Stimulated activated naive CD4-positive, alpha-beta T cell treated with Interleukin-2 at 50 U/mL for 16 hours (primary cell): ENCODE results near the gene RNF213.

Source experiments
- DNase-seq: peaks from one replicate; lab custom pipeline; 2025; lab: John Stamatoyannopoulos, UW

Gene RNF213

DNA sequence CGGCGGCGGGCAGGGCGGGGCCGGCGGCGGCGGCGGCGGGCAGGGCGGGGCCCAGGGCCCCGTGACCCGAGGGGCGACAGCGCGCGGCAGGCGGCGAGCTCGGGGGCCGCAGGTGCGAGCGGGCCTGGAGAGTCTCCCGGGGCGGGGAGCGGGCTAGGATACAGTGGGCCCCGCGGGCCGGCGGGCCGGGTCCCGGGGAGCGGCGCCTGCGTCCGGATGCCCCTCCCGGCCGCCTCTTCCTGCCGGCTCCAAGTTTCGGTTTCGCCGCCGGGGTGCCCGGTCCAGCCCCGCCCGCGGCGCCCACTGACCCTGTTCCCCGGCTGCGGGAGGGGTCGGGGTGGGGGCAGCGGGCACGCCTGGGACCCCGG, at the start of gene RNF213:
RNF213 (plus strand) TSS at position 62 of the 368 bp plus-strand sequence. CDS start 2,830 bp downstream, outside the sequence.
- peak; percentile 43 for DNase-seq

DNA sequence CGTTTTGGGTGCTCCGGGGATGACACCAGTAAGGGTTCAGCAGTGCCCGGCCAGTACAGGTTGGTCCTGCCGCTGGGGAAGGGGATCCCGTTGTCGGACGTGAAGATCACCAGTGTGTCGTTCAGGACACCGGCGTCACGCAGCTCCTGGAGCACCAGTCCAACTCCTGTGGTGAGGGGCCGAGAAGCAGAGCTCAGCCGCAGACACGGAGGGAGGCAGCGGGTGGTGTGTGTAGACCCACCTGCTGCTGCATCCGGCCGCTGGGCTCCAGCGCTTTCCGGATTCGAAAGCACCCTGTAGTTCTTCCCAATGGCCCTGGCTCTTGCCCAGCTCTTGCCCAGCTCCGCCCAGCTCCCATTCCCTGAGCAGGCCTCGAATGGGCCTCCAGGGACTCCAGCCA, 48.5 kb upstream of the RNF213 start:
- DNase-seq, result no peak

DNA sequence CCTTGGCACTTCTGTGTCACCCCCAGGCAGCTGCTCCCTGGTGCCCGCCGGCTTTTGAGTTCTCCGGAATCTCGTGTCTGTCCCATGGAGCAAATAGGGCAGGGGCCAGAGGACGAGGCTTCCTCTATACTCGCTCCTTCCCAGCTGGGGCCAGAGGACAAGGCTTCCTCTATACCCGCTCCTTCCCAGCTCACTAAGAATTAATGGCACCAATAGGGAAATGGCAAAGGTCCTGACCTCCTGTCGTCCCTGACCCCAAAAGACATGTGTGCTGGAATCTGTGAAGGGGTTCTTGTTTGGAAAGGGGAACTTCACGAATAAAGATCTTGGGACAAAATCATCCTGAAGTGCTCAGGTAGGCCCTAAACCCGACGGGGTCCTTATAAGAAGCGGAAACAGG, 48.1 kb upstream of the RNF213 start:
- DNase-seq, result no peak

DNA sequence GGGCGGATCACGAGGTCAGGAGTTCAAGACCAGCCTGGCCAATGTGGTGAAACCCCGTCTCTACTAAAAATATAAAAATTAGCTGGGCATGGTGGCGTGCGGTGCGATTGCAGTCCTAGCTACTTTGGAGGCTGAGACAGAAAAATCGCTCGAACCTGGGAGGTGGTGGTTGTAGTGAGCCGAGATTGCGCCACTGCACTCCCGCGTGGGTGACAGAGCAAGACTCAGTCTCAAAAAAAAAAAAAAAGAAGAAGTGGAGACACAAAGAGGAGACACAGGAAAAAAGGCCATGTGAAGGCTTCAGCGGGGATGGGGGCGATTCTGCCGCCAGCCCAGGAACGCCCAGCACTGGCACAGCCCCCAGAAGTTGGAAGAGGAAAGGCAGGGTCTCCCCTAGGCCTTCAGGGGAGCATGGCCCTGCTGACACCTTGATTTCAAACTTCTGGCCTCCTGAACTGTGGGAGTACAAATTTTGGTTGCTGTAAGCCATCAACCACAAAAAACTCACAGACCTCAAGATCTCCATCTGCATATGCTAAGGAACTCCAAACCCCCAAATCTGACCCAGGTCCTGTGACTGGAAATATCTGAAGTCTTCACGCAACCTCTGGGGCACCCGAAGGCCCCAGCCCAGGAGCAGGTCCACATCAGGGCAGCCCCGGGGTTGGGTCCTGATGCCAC, 47.5 kb upstream of the RNF213 start:
- DNase-seq, result no peak

DNA sequence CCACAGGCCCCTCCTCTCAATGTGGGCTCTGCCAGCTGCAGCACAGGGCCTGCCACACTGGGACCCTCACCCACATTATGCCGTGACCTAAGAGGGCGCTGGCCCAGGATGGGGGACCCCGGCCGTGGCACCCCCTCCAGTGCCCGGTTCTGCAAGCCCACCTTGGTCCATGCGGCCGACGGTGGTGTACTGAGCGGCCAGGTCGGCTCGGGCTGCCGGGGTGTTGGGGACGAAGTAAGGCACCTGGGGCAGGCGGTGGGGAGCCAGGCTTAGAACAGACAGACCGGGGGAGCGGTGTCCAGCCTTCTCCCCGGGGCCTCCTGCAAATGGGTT, 47.0 kb upstream of the RNF213 start:
- no peak for DNase-seq

DNA sequence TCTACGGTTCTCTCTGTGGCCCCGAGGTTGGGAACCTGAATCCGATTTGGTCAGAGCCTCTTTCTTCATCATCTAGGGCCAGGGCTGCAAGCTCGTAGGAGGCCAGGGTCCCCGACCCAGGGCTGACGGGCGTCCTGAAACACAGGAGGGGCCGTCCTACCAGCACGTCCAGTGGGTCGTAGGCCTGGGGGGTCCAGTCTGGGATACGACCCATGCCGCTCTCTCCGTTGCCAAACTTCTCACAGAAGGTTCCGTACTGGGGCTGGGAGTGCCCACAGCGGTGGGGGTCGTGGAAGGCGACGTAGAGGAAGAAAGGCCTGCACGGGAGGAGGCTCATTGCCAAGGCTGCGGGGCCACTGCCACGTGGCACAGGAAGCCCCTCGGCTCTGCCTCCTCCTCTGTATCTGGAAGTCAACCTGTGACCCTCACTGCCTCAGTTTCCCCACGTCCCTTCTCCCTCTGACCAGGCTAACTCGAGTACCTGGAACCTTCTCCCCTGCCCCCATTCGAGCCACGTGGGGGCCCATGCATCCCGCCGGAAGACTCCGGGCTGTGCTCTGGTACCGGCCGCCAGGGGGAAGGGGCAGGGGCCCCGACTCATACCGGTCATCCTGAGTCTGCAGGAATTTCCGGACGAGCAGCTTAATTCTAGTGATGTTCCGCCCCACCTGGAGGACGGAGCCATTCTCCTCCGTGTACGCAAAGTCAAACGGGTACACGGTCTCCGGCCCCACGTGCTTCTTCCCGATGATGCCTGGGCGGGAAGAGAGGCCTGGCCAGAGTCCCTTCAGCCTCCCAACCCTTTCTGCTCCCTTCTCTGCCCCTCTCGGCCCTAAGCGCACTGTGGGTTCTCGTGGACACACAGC, 46.4 kb upstream of the RNF213 start:
- no peak for DNase-seq

DNA sequence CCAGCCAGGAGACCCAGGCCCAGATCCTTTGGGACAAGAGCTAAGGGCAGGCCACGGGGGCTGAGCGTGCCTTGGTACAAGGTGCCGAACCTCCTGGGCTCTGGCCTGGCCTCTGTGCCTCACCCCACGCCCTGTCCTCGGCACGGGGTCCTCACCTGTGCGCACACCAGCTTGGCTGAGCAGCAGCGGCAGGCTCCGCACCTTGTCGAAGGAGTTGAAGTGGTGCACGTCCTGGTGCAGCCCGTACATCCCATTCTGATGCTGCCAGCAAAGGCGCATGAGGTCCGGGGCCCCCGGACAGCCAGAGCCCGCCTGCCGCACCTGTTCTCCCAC, 45.8 kb upstream of the RNF213 start:
- no peak for DNase-seq

DNA sequence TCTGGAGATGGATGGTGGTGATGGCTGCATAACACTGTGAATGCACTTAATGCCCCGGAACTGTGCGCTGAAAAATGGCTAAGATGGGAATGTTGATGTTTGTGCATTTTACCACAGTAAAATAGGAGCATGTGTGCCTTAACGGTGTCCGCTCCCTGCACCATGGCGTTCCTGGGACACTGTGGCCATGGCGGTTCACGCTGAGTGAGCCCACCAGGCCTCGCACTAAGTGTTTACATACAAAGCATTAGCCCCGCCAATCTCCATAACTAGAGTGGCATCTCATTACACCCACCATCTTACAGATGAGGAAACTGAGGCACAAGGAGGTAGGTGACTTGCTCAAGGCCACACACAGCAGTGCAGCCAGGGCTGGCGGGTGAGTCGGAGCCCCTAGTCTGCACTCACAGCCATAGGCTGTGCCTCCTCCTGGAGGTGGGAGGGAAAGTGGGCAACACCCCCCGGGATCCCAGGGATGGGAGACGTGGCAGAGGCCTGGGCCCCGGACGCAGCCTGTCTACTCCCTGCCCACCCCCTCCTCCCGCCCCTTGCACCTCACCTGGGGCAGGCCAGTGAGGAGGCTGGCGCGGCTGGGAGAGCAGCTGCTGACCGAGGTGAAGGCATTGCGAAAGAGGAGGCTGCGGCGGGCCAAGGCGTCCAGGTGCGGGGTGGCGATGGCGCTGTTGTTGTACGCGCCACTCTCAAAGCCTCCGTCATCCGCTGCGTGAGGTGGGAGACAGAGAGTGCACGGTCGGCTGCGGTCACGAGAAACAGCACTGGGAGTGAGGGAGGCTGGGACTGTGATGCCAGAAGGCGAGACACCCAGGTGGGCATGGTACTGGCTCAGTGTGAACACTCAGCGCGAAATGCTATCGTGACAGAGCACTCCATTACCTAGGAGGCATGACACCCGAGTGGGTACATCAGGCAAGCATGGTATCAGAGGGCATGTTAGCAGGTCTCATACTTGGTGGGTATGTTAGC, 43.9 kb upstream of the RNF213 start:
- no peak for DNase-seq

DNA sequence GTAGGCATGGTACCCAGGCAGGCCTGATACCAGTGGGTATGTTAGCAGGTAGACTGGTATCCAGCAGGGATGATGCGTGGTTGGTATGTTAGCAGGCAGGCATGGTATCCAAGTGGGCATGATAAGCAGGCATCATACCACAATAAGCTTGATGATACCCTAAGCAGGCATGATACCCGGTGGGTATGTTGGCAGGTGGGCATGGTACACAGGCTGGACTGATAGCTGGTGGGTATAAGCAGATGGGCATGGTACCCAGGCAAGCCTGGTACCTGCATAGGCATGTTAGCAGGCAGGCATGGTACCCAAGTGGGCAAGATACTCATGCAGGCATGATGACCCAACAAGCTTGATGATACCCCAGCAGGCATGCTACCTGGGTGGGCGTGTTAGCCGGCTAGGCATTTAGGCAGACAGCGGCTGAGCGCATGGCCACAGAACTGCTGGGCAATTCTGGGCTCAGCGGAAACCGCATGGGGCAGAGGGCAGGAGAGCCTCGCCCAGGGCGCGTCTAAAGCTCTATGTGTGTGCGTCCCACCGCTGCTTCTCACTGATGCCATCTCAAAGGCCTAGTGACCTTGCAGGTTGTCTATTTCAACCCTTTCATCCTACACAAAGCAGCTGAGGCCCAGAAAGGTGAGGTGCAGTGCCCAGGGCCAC, 42.8 kb upstream of the RNF213 start:
- DNase-seq, result no peak

DNA sequence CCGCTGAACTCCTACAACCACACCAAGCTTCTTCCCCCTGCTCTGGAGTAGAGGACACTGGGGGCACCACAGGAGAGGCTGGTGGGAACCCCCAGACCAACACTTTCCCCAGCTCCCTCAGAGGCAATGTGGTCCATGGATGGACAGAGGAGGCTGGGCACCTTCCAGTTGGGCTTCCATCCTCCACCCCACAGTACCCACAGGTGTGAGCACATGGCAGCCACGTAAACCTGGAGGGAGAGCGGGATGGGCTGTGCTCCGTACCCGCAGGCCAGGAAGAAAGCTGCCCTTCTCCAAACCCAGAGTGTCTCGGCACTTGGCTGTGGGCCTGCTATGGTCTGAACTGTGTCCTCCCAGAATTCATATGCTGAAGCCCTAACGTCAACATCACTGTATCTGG, 42.3 kb upstream of the RNF213 start:
- no peak for DNase-seq

DNA sequence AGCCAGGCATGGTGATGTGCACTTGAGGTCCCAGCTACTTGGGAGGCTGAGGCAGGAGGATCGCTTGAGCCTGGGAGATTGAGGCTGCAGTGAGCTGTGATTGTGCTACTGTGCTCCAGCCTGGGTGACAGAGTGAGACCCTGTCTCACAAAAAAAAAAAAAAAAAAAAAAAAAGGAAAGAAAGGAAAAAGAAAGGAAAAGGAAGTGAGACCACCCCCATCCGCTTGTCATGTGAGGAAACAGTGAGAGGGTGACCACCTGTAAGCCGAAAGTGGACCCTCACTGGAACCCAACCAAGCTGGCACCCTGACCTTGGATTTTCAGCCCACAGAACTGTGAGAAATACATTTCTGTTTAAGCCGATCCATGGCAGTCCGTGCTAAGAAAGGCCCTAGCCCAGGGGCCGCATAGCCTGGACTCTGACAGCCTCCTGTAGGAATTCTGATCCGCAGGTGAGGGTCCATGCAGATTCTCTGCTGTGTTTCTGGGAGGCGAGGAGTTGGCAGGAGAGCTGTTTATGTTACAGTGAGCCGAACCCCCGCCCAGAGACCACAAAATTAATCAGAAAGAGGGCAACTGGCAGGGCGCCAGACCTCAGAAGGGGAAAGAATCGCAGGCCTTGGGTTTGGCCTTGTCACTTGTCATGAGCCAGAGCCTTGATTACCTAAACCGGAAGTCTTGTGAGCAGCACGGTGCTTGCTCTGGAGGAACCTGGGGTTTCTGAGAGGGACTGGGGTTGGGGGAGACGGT, 41.5 kb upstream of the RNF213 start:
- peak; percentile 93 for DNase-seq

DNA sequence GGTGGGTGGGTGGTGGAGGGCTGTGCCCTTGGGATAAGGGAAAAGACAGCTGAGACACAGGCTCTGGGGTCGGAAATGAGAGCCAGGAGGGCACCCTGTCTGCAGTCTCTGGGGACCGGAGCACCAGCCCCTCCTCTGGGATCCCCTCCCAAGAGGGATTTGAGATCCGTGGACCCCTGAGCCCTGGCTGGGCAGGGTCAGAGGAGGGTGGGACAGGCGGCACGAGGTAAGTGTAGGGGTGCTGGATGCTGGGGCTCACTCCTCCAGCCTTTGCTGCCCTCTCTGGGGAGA, 40.9 kb upstream of the RNF213 start:
- DNase-seq, result no peak

DNA sequence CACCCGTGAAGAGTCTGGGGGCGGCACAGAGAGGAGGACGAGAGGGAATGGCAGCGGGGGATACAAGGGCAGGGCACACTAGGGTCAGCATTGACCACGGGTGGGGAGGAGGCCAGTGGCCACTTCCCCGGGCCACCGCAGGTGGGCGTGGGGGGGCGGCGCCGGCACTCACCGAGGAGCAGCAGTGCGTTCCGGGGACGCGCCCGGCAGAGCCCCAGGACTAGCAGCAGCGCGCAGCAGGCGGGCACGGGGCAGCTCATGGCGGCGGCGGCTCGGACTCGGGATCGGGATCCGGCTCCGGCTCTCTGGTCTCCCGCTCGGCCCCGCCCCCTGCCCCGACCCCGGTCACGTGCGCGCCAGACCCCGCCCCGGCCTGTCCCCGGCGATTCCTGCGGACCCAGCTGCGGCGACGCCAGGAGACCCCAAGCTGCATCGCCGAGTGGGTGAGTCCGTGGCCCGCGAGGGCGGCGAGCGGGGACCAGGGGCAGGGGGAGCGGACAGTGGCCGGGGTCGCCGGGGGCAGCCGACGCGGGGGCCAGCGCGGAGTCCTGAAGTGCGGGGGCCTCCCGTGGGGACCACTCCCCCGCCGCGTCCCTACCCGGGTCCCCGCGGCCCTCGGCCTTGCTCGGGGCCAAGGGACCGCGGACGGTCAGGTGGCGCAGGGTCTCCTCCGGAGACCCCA, 40.5 kb upstream of the RNF213 start, which contains the start of the genes SGSH and SLC26A11:
SGSH (minus strand) TSS at position 280 of the 682 bp plus-strand sequence; CDS start at position 260, 20 bp downstream.
SLC26A11 (plus strand) TSS at position 374 of the 682 bp plus-strand sequence. CDS start 1,134 bp downstream, outside the sequence.
- peak; percentile 58 for DNase-seq

DNA sequence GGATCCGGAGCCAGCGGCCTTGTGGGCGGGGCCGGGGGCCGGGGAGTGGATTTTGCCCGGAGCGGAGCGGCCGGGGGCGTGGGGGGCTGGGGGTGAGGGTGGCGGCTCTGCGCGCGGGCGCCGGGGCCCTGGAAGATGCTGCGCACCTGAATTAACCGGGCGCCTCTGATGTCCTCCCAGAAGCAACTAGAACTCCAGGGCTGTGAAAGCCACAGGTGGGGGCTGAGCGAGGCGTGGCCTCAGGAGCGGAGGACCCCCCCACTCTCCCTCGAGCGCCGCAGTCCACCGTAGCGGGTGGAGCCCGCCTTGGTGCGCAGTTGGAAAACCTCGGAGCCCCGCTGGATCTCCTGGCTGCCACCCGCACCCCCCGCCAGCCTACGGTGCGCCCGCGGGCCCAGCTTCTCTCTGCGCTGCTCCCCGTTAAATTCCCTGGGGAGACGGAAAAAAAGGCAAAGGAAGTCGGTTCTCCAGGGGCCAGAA, 39.9 kb upstream of the RNF213 start:
- no peak for DNase-seq

DNA sequence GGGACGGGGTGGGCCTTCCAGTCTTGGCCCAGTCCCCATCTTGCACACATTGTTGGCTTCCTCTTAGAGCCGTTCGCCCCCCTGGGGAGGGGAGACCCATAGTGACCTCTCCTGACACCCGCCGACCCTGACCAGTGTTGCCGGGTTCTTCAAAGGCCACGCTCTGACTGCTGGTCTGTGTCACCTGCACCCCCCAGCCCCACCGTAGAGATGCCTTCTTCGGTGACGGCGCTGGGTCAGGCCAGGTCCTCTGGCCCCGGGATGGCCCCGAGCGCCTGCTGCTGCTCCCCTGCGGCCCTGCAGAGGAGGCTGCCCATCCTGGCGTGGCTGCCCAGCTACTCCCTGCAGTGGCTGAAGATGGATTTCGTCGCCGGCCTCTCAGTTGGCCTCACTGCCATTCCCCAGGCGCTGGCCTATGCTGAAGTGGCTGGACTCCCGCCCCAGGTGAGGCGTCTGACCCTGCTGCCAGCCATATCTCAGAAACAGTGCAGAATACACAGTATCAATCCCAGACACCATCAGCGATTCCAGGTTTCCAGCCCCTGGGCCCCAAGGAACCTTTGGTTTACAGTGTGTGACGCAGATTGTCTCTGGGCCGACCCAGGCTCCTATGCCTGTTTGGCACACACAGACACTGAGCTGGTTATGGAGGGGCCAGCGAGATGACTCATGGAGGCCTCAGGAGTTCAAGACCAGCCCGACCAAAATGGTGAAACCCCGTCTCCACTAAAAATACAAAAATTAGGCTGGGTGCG, 39.1 kb upstream of the RNF213 start:
- no peak for DNase-seq

DNA sequence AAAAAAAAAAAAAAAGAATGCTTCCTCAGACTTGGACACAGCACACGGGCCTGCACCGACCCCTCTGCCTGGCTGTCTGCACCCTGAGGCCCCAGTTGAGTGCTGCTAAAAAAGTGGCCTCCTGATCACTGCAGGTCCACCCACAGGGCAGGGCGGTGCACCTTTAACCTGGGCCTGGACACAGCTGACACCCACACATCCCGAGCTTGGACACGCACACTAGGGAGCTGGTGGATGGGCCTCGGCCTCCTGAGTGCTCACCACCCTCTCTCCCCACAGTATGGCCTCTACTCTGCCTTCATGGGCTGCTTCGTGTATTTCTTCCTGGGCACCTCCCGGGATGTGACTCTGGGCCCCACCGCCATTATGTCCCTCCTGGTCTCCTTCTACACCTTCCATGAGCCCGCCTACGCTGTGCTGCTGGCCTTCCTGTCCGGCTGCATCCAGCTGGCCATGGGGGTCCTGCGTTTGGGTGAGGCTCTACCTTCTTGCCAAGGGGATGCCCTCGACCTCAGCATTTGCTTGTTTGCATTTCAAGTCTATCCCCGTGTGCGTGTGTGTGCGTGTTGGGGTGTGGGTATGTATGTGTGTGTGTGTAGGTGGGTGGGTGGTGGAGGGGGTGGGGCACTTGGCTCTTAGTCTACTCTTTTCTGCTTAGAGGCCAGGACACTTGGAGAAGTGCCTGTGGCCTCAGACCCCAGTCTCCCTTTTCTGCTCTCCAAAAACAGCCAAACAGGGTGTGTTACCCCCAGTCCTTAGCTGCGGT, 38.1 kb upstream of the RNF213 start:
- no peak for DNase-seq

DNA sequence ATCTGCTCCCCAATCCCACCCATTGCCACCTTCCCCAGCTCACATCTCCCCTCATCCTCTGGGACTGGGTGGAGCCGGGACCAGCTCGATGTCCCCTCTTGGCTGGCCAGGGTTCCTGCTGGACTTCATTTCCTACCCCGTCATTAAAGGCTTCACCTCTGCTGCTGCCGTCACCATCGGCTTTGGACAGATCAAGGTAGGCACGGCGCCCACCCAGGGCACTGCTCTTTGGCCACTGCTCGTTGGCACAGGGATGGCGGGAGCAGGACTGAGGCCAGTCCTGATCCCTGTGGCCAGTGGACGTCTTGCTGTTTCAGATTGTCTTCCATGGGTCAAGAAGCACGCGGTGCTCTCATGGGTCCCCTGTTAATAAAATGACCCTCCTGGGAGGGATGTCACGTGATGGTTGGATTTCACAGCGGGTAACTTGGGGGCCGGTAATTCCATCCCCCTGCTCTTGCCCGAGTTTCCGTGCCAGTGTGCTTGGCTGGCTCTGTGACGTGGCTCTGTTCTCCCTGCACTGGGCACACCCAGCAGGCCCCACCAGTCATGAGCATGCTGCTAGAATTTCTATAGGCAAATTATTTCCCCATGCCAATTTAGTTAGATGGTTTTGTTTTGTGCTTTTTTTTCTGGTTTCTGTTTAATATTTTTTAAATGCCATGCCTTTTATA, 37.4 kb upstream of the RNF213 start:
- no peak for DNase-seq

DNA sequence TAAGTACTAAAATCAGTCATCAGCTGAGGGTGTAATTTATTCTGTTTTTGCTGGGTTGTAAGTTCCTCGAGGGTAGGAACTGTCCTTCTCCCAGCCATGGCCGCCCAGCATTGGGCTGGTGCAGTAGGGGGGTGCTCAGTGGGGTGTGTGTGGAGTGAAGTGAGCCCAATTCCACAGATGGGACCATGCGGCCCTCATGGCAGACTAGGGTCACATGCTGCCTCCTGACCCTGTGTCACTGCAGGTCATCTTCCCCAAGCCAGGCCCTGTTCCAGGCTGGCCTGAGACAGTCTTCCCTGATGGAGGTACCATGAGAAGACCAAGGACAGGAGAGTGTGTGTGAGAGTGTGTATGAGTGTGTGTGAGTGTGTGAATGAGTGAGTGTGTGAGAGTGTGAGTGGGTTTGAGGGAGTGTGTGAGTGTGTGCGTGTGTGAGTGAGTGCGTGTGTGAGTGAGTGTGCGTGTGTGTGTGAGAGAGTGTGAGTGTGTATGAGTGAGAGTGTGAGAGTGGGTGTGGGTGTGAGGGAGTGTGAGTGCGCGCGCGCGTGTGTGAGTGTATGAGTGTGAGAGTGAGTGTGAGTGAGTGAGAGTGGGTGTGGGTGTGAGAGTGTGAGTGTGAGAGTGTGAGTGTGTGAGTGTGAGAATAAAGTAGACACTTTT, 36.7 kb upstream of the RNF213 start:
- DNase-seq, result no peak
